Measurements from ENCODE around the gene DNAJC21. TPM values are rescaled to one million over a fixed set of nuclear protein-coding genes. Genes with fewer than 3 reads are reported as not detected.

The DNAJC21 gene
- total RNA-seq, 2 donors from 2014 or later = 49.6 to 53.5 TPM

DNA sequence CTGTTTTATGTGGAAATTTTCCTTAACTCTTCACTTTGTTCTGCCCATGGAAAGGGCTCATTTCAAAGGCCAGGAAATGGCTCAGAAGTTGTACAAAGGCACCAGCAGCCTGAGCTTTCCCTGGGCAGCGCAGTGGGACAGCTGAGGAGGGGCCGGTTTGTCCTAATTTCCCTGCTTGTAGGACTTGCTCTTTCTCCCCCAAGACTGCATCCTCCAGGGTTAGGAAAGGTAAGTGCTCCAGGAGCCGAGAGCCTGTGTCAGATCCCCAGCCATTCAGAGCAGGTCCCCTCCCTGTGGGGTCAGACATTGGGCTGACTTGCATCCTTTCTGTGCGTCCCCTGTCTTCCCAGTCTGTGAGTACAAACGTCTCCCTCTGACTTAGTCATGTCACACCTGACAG is 74.8 kb downstream of the DNAJC21 start:
- peaks cover 11% of the 10 kb centered on the region for H3K27me3 Mint-ChIP-seq (ENCODE audit: insufficient read depth)
- WGBS, 2 experiments (ENCODE audit: insufficient coverage in 1 of 2, insufficient read length in 1 of 2) = 71 to 79% methylated on average over 5 of the region's 5 CpGs
- no peak overlapping the region for H3K4me3 ChIP-seq (ENCODE audit: low read length)
- no peaks in the 10 kb centered on the region for H3K27me3 ChIP-seq (ENCODE audit: control insufficient read depth, insufficient read depth, low read length, poor library complexity, severe bottlenecking)
- DNase-seq = peak; percentile 57
- H3K36me3 ChIP-seq (ENCODE audit: control insufficient read depth, insufficient read depth, low read length) = no peaks in the 10 kb centered on the region
- H3K27ac Mint-ChIP-seq = no peak overlapping the region
- peaks cover 3% of the 10 kb centered on the region for H3K9me3 Mint-ChIP-seq
- peaks cover 16% of the 10 kb centered on the region for H3K9me3 ChIP-seq (ENCODE audit: control insufficient read depth, low read length)
- TF ChIP-seq CTCF (conservative IDR thresholded peaks at IDR 0.05) = no peak
- no peak overlapping the region for H3K4me3 Mint-ChIP-seq
- H3K27ac ChIP-seq (ENCODE audit: low read depth, low read length) = no peak overlapping the region
- no peaks in the 10 kb centered on the region for H3K36me3 Mint-ChIP-seq (ENCODE audit: low read depth)
- no peak overlapping the region for H3K9ac ChIP-seq (ENCODE audit: extremely low read depth, low read length, poor library complexity, severe bottlenecking)
- H3K4me1 Mint-ChIP-seq = peaks cover 4% of the 10 kb centered on the region
- H3K4me1 ChIP-seq (ENCODE audit: control insufficient read depth, insufficient read depth, low read length) = peaks cover 2% of the 10 kb centered on the region

- H3K4me1 ChIP-seq (ENCODE audit: control insufficient read depth, insufficient read depth, low read length) = peaks cover 2% of the 10 kb centered on the region
- no peak overlapping the region for H3K4me3 Mint-ChIP-seq
- H3K27me3 ChIP-seq (ENCODE audit: control insufficient read depth, insufficient read depth, low read length, poor library complexity, severe bottlenecking) = no peaks in the 10 kb centered on the region
- no peak overlapping the region for H3K9ac ChIP-seq (ENCODE audit: extremely low read depth, low read length, poor library complexity, severe bottlenecking)
- H3K27me3 Mint-ChIP-seq (ENCODE audit: insufficient read depth) = peaks cover 11% of the 10 kb centered on the region
- no peak overlapping the region for H3K27ac ChIP-seq (ENCODE audit: low read depth, low read length)
- H3K9me3 Mint-ChIP-seq = peaks cover 3% of the 10 kb centered on the region
- H3K36me3 ChIP-seq (ENCODE audit: control insufficient read depth, insufficient read depth, low read length) = no peaks in the 10 kb centered on the region
- H3K9me3 ChIP-seq (ENCODE audit: control insufficient read depth, low read length) = peaks cover 16% of the 10 kb centered on the region
- no peak overlapping the region for H3K27ac Mint-ChIP-seq
- peaks cover 8% of the 10 kb centered on the region for H3K4me1 Mint-ChIP-seq
- H3K36me3 Mint-ChIP-seq (ENCODE audit: low read depth) = no peaks in the 10 kb centered on the region
- 96 to 100% methylated on average over 1 of the region's 1 CpG for WGBS, 2 experiments (ENCODE audit: insufficient coverage in 1 of 2, insufficient read length in 1 of 2)
- no peak for TF ChIP-seq CTCF (conservative IDR thresholded peaks at IDR 0.05)
- DNase-seq = no peak
- no peak overlapping the region for H3K4me3 ChIP-seq (ENCODE audit: low read length)
Observed at GRCh38 chr5:35004771-35005170, 75.4 kb downstream of the DNAJC21 start.

Other genes starting within 250 kb of the DNAJC21 start
- 1 to 10 TPM in 1 of 2 donors, under 1 TPM in 1; 0.95 to 3.0 TPM for gene TTC23L, start 90.4 kb upstream of the DNAJC21 start, total RNA-seq
- 10 to 100 TPM; 29.3 to 29.8 TPM for gene RAD1, start 14.1 kb upstream of the DNAJC21 start, total RNA-seq
- gene BRIX1, start 13.8 kb upstream of the DNAJC21 start, total RNA-seq = 10 to 100 TPM; 46.0 to 54.7 TPM
- gene AGXT2, start 118.4 kb downstream of the DNAJC21 start, total RNA-seq = not detected

All from endodermal cell (in vitro differentiated cells).